ENCODE measurements around the gene SLC9A8. TPM values are rescaled to one million over a fixed set of nuclear protein-coding genes. Genes with fewer than 3 reads are reported as not detected.

The SLC9A8 gene
- total and polyA plus RNA-seq, 2 of the 8 experiments (the other 6 are each of a cell fraction or from before 2014, with no cell fraction given), result 3.2 to 6.2 TPM

DNA sequence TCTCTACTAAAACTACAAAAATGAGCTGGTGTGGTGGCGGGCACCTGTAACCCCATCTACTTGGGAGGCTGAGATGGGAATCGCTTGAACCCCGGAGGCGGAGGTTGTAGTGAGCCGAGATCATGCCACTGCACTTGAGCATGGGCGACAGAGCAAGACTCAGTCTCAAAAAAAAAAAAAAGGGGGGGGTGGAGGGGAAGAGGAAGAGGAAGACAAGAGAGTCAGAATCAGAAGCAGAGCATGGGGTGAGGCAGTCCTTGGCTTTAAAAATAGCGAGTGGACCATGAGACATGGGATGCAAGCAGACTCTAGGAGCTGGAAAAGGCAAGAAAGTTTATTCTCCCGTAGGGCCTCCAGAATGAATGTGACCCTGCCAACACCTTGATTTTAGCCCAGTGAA, 3.9 kb upstream of the SLC9A8 start (continued):
- TF ChIP-seq, protein P1, sequence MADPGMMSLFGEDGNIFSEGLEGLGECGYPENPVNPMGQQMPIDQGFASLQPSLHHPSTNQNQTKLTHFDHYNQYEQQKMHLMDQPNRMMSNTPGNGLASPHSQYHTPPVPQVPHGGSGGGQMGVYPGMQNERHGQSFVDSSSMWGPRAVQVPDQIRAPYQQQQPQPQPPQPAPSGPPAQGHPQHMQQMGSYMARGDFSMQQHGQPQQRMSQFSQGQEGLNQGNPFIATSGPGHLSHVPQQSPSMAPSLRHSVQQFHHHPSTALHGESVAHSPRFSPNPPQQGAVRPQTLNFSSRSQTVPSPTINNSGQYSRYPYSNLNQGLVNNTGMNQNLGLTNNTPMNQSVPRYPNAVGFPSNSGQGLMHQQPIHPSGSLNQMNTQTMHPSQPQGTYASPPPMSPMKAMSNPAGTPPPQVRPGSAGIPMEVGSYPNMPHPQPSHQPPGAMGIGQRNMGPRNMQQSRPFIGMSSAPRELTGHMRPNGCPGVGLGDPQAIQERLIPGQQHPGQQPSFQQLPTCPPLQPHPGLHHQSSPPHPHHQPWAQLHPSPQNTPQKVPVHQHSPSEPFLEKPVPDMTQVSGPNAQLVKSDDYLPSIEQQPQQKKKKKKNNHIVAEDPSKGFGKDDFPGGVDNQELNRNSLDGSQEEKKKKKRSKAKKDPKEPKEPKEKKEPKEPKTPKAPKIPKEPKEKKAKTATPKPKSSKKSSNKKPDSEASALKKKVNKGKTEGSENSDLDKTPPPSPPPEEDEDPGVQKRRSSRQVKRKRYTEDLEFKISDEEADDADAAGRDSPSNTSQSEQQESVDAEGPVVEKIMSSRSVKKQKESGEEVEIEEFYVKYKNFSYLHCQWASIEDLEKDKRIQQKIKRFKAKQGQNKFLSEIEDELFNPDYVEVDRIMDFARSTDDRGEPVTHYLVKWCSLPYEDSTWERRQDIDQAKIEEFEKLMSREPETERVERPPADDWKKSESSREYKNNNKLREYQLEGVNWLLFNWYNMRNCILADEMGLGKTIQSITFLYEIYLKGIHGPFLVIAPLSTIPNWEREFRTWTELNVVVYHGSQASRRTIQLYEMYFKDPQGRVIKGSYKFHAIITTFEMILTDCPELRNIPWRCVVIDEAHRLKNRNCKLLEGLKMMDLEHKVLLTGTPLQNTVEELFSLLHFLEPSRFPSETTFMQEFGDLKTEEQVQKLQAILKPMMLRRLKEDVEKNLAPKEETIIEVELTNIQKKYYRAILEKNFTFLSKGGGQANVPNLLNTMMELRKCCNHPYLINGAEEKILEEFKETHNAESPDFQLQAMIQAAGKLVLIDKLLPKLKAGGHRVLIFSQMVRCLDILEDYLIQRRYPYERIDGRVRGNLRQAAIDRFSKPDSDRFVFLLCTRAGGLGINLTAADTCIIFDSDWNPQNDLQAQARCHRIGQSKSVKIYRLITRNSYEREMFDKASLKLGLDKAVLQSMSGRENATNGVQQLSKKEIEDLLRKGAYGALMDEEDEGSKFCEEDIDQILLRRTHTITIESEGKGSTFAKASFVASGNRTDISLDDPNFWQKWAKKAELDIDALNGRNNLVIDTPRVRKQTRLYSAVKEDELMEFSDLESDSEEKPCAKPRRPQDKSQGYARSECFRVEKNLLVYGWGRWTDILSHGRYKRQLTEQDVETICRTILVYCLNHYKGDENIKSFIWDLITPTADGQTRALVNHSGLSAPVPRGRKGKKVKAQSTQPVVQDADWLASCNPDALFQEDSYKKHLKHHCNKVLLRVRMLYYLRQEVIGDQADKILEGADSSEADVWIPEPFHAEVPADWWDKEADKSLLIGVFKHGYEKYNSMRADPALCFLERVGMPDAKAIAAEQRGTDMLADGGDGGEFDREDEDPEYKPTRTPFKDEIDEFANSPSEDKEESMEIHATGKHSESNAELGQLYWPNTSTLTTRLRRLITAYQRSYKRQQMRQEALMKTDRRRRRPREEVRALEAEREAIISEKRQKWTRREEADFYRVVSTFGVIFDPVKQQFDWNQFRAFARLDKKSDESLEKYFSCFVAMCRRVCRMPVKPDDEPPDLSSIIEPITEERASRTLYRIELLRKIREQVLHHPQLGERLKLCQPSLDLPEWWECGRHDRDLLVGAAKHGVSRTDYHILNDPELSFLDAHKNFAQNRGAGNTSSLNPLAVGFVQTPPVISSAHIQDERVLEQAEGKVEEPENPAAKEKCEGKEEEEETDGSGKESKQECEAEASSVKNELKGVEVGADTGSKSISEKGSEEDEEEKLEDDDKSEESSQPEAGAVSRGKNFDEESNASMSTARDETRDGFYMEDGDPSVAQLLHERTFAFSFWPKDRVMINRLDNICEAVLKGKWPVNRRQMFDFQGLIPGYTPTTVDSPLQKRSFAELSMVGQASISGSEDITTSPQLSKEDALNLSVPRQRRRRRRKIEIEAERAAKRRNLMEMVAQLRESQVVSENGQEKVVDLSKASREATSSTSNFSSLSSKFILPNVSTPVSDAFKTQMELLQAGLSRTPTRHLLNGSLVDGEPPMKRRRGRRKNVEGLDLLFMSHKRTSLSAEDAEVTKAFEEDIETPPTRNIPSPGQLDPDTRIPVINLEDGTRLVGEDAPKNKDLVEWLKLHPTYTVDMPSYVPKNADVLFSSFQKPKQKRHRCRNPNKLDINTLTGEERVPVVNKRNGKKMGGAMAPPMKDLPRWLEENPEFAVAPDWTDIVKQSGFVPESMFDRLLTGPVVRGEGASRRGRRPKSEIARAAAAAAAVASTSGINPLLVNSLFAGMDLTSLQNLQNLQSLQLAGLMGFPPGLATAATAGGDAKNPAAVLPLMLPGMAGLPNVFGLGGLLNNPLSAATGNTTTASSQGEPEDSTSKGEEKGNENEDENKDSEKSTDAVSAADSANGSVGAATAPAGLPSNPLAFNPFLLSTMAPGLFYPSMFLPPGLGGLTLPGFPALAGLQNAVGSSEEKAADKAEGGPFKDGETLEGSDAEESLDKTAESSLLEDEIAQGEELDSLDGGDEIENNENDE (IDR thresholded peaks at IDR 0.05; ENCODE audit: insufficient replicate concordance, low read length), result no peak
- TF ChIP-seq, protein P2, sequence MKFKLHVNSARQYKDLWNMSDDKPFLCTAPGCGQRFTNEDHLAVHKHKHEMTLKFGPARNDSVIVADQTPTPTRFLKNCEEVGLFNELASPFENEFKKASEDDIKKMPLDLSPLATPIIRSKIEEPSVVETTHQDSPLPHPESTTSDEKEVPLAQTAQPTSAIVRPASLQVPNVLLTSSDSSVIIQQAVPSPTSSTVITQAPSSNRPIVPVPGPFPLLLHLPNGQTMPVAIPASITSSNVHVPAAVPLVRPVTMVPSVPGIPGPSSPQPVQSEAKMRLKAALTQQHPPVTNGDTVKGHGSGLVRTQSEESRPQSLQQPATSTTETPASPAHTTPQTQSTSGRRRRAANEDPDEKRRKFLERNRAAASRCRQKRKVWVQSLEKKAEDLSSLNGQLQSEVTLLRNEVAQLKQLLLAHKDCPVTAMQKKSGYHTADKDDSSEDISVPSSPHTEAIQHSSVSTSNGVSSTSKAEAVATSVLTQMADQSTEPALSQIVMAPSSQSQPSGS (IDR thresholded peaks at IDR 0.05; ENCODE audit: low read length), result no peak
- TF ChIP-seq, protein P3, sequence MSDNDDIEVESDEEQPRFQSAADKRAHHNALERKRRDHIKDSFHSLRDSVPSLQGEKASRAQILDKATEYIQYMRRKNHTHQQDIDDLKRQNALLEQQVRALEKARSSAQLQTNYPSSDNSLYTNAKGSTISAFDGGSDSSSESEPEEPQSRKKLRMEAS (IDR thresholded peaks at IDR 0.05), result no peak
- TF ChIP-seq ZNF274 (IDR thresholded peaks at IDR 0.05; ENCODE audit: borderline replicate concordance, extremely low read depth, low read length), result no peak
- TF ChIP-seq CBX8 (IDR thresholded peaks at IDR 0.05; ENCODE audit: borderline replicate concordance, low read depth, low read length), result no peak
- TF ChIP-seq, protein P4, sequence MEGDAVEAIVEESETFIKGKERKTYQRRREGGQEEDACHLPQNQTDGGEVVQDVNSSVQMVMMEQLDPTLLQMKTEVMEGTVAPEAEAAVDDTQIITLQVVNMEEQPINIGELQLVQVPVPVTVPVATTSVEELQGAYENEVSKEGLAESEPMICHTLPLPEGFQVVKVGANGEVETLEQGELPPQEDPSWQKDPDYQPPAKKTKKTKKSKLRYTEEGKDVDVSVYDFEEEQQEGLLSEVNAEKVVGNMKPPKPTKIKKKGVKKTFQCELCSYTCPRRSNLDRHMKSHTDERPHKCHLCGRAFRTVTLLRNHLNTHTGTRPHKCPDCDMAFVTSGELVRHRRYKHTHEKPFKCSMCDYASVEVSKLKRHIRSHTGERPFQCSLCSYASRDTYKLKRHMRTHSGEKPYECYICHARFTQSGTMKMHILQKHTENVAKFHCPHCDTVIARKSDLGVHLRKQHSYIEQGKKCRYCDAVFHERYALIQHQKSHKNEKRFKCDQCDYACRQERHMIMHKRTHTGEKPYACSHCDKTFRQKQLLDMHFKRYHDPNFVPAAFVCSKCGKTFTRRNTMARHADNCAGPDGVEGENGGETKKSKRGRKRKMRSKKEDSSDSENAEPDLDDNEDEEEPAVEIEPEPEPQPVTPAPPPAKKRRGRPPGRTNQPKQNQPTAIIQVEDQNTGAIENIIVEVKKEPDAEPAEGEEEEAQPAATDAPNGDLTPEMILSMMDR (IDR thresholded peaks at IDR 0.05; ENCODE audit: control extremely low read depth in 1 of 3, insufficient read depth in 1 of 3, low read depth in 1 of 3, low read length in 3 of 3), result no peak
- no peak for TF ChIP-seq TEAD4 (IDR thresholded peaks at IDR 0.05; ENCODE audit: low read depth, low read length)

All from H1 (cell line).